Epithelial cell of proximal tubule (primary cell): ENCODE results near the gene AP2A1. TPM values are rescaled to one million over a fixed set of nuclear protein-coding genes. Genes with fewer than 3 reads are reported as not detected.
A peak's percentile ranks its signal among the peaks of the same experiment; 100 is the strongest.

ENCODE experiments used
- DNase-seq: peaks from one replicate; pipeline ENCODE4 v3.0.0-alpha.2; 2011; ENCODE audit warnings: low read depth
- H3K4me3 ChIP-seq: 2 replicates; pipeline ENCODE4 v1.5.1; 2011; ENCODE audit warnings: low read depth, mild to moderate bottlenecking, low read length
- CTCF ChIP-seq: conservative IDR thresholded peaks from 2 replicates; pipeline ENCODE4 v1.5.1; 2012; ENCODE audit warnings: low read depth, mild to moderate bottlenecking, low read length
- total RNA-seq: library from RNA; depleted of rRNA; stranded (reverse); fragments of >200 nt; gene quantifications from 2 replicates; pipeline ENCODE4 v1.2.3, GENCODE V29; 2015

AP2A1 gene
- total RNA-seq, 1 donor from 2014 or later = 103 TPM

GRCh38 chr19:49799798-49800376 is 33.1 kb downstream of the AP2A1 start:
- DNase-seq = no peak
- H3K4me3 ChIP-seq = no peak overlapping the region
- TF ChIP-seq CTCF = peak; percentile 25

- no peak overlapping the region for H3K4me3 ChIP-seq
- no peak for DNase-seq
- TF ChIP-seq CTCF = no peak
Measured at GRCh38 chr19:49800771-49801170, 34.0 kb downstream of the AP2A1 start.

- no peak overlapping the region for H3K4me3 ChIP-seq
- no peak for DNase-seq
- no peak for TF ChIP-seq CTCF
Measured at GRCh38 chr19:49801401-49801888, 34.6 kb downstream of the AP2A1 start.

GRCh38 chr19:49801966-49802661 is 35.3 kb downstream of the AP2A1 start:
- H3K4me3 ChIP-seq = peak overlapping the region; percentile 14
- DNase-seq = no peak
- TF ChIP-seq CTCF = peak; percentile 10

GRCh38 chr19:49802836-49803528 is 36.2 kb downstream of the AP2A1 start:
- peak overlapping the region; percentile 5 for H3K4me3 ChIP-seq
- TF ChIP-seq CTCF = no peak
- DNase-seq = no peak

GRCh38 chr19:49803529-49803856 is 36.7 kb downstream of the AP2A1 start:
- DNase-seq = no peak
- no peak for TF ChIP-seq CTCF
- no peak overlapping the region for H3K4me3 ChIP-seq
